ENCODE data around the gene ICOS.
A peak's percentile ranks its signal among the peaks of the same experiment; 100 is the strongest.
"Not testable (repeated sequence)": the region's sequence is repeated elsewhere in the genome, so short reads cannot be mapped to it uniquely, and the experiment has no call there.

Gene ICOS

GRCh38 chr2:203936949-203937348 lies 386 bp downstream of the ICOS start:
- no peak overlapping the region for H3K9ac ChIP-seq (ENCODE audit: low read depth in 1 of 2, low read length in 2 of 2)
- H3K36me3 ChIP-seq (ENCODE audit: control insufficient read depth in 1 of 2, insufficient read depth in 2 of 2, low read length in 2 of 2) = no peaks in the 10 kb centered on the region
- no peaks in the 10 kb centered on the region for H3K9me3 ChIP-seq (ENCODE audit: control insufficient read depth in 1 of 2, low read length in 2 of 2)
- peak overlapping the region; percentile 4 to 23 for H3K4me3 ChIP-seq (ENCODE audit: low read depth in 1 of 2, low read length in 2 of 2)
- no peaks in the 10 kb centered on the region for H3K27me3 ChIP-seq (ENCODE audit: control insufficient read depth in 1 of 2, insufficient read depth in 2 of 2, low read length in 2 of 2)
- no peaks in the 10 kb centered on the region for H3K4me1 ChIP-seq (ENCODE audit: control insufficient read depth in 1 of 2, insufficient read depth in 2 of 2, low read length in 2 of 2)
- H3K27ac ChIP-seq (ENCODE audit: low read depth, low read length) = no peak overlapping the region

GRCh38 chr2:203937788-203938187 lies 1.2 kb downstream of the ICOS start:
- Histone ChIP-seq H3K36me3 (ENCODE audit: control insufficient read depth in 1 of 2, insufficient read depth in 2 of 2, low read length in 2 of 2) (no peaks in the 10 kb centered on the region), H3K4me1 (ENCODE audit: control insufficient read depth in 1 of 2, insufficient read depth in 2 of 2, low read length in 2 of 2) (no peaks in the 10 kb centered on the region), H3K4me3 (ENCODE audit: low read depth in 1 of 2, low read length in 2 of 2) (peak overlapping the region; percentile 27 to 53), H3K27me3 (ENCODE audit: control insufficient read depth in 1 of 2, insufficient read depth in 2 of 2, low read length in 2 of 2) (no peaks in the 10 kb centered on the region), H3K9ac (ENCODE audit: low read depth in 1 of 2, low read length in 2 of 2) (peak overlapping the region in 1 of 2 donors; percentile 6), H3K9me3 (ENCODE audit: control insufficient read depth in 1 of 2, low read length in 2 of 2) (no peaks in the 10 kb centered on the region), H3K27ac (ENCODE audit: low read depth, low read length) (no peak overlapping the region)

- Histone ChIP-seq H3K27ac (ENCODE audit: low read depth, low read length) (no peak overlapping the region), H3K9me3 (ENCODE audit: control insufficient read depth in 1 of 2, low read length in 2 of 2) (no peaks in the 10 kb centered on the region), H3K4me1 (ENCODE audit: control insufficient read depth in 1 of 2, insufficient read depth in 2 of 2, low read length in 2 of 2) (no peaks in the 10 kb centered on the region), H3K27me3 (ENCODE audit: control insufficient read depth in 1 of 2, insufficient read depth in 2 of 2, low read length in 2 of 2) (no peaks in the 10 kb centered on the region), H3K4me3 (ENCODE audit: low read depth in 1 of 2, low read length in 2 of 2) (peak overlapping the region in 1 of 2 donors; percentile 9), H3K36me3 (ENCODE audit: control insufficient read depth in 1 of 2, insufficient read depth in 2 of 2, low read length in 2 of 2) (no peaks in the 10 kb centered on the region), H3K9ac (ENCODE audit: low read depth in 1 of 2, low read length in 2 of 2) (no peak overlapping the region)
These were observed 3.5 kb downstream of the ICOS start for GRCh38 chr2:203940039-203940438.

- not testable (repeated sequence) for H3K9ac ChIP-seq (ENCODE audit: low read depth in 1 of 2, low read length in 2 of 2); H3K4me1 ChIP-seq (ENCODE audit: control insufficient read depth in 1 of 2, insufficient read depth in 2 of 2, low read length in 2 of 2); H3K4me3 ChIP-seq (ENCODE audit: low read depth in 1 of 2, low read length in 2 of 2); H3K36me3 ChIP-seq (ENCODE audit: control insufficient read depth in 1 of 2, insufficient read depth in 2 of 2, low read length in 2 of 2); H3K9me3 ChIP-seq (ENCODE audit: control insufficient read depth in 1 of 2, low read length in 2 of 2); H3K27ac ChIP-seq (ENCODE audit: low read depth, low read length); H3K27me3 ChIP-seq (ENCODE audit: control insufficient read depth in 1 of 2, insufficient read depth in 2 of 2, low read length in 2 of 2)
These were observed 7.2 kb downstream of the ICOS start for GRCh38 chr2:203943493-203944382.

- H3K4me1 ChIP-seq (ENCODE audit: control insufficient read depth in 1 of 2, insufficient read depth in 2 of 2, low read length in 2 of 2) = no peaks in the 10 kb centered on the region
- no peak overlapping the region for H3K9ac ChIP-seq (ENCODE audit: low read depth in 1 of 2, low read length in 2 of 2)
- no peak overlapping the region for H3K4me3 ChIP-seq (ENCODE audit: low read depth in 1 of 2, low read length in 2 of 2)
- no peaks in the 10 kb centered on the region for H3K36me3 ChIP-seq (ENCODE audit: control insufficient read depth in 1 of 2, insufficient read depth in 2 of 2, low read length in 2 of 2)
- no peaks in the 10 kb centered on the region for H3K27me3 ChIP-seq (ENCODE audit: control insufficient read depth in 1 of 2, insufficient read depth in 2 of 2, low read length in 2 of 2)
- no peak overlapping the region for H3K27ac ChIP-seq (ENCODE audit: low read depth, low read length)
- no peaks in the 10 kb centered on the region for H3K9me3 ChIP-seq (ENCODE audit: control insufficient read depth in 1 of 2, low read length in 2 of 2)
These were observed 12.2 kb downstream of the ICOS start for GRCh38 chr2:203948733-203949132.

- no peaks in the 10 kb centered on the region for H3K4me1 ChIP-seq (ENCODE audit: control insufficient read depth in 1 of 2, insufficient read depth in 2 of 2, low read length in 2 of 2)
- no peak overlapping the region for H3K4me3 ChIP-seq (ENCODE audit: low read depth in 1 of 2, low read length in 2 of 2)
- H3K9ac ChIP-seq (ENCODE audit: low read depth in 1 of 2, low read length in 2 of 2) = no peak overlapping the region
- no peak overlapping the region for H3K27ac ChIP-seq (ENCODE audit: low read depth, low read length)
- H3K27me3 ChIP-seq (ENCODE audit: control insufficient read depth in 1 of 2, insufficient read depth in 2 of 2, low read length in 2 of 2) = no peaks in the 10 kb centered on the region
- no peaks in the 10 kb centered on the region for H3K36me3 ChIP-seq (ENCODE audit: control insufficient read depth in 1 of 2, insufficient read depth in 2 of 2, low read length in 2 of 2)
- H3K9me3 ChIP-seq (ENCODE audit: control insufficient read depth in 1 of 2, low read length in 2 of 2) = no peaks in the 10 kb centered on the region
These were observed 12.7 kb downstream of the ICOS start for GRCh38 chr2:203949228-203949627.

GRCh38 chr2:203951366-203951902 lies 14.9 kb downstream of the ICOS start:
- Histone ChIP-seq H3K27ac (ENCODE audit: low read depth, low read length) (no peak overlapping the region), H3K27me3 (ENCODE audit: control insufficient read depth in 1 of 2, insufficient read depth in 2 of 2, low read length in 2 of 2) (no peaks in the 10 kb centered on the region), H3K4me1 (ENCODE audit: control insufficient read depth in 1 of 2, insufficient read depth in 2 of 2, low read length in 2 of 2) (no peaks in the 10 kb centered on the region), H3K4me3 (ENCODE audit: low read depth in 1 of 2, low read length in 2 of 2) (no peak overlapping the region), H3K9me3 (ENCODE audit: control insufficient read depth in 1 of 2, low read length in 2 of 2) (no peaks in the 10 kb centered on the region), H3K36me3 (ENCODE audit: control insufficient read depth in 1 of 2, insufficient read depth in 2 of 2, low read length in 2 of 2) (no peaks in the 10 kb centered on the region), H3K9ac (ENCODE audit: low read depth in 1 of 2, low read length in 2 of 2) (no peak overlapping the region)

GRCh38 chr2:203959265-203959664 lies 22.7 kb downstream of the ICOS start:
- Histone ChIP-seq H3K36me3 (ENCODE audit: control insufficient read depth in 1 of 2, insufficient read depth in 2 of 2, low read length in 2 of 2) (no peaks in the 10 kb centered on the region), H3K9ac (ENCODE audit: low read depth in 1 of 2, low read length in 2 of 2) (no peak overlapping the region), H3K27ac (ENCODE audit: low read depth, low read length) (no peak overlapping the region), H3K4me3 (ENCODE audit: low read depth in 1 of 2, low read length in 2 of 2) (no peak overlapping the region), H3K4me1 (ENCODE audit: control insufficient read depth in 1 of 2, insufficient read depth in 2 of 2, low read length in 2 of 2) (no peaks in the 10 kb centered on the region), H3K27me3 (ENCODE audit: control insufficient read depth in 1 of 2, insufficient read depth in 2 of 2, low read length in 2 of 2) (no peaks in the 10 kb centered on the region), H3K9me3 (ENCODE audit: control insufficient read depth in 1 of 2, low read length in 2 of 2) (no peaks in the 10 kb centered on the region)

GRCh38 chr2:203959672-203960071 lies 23.1 kb downstream of the ICOS start:
- H3K9ac ChIP-seq (ENCODE audit: low read depth in 1 of 2, low read length in 2 of 2) = no peak overlapping the region
- no peaks in the 10 kb centered on the region for H3K36me3 ChIP-seq (ENCODE audit: control insufficient read depth in 1 of 2, insufficient read depth in 2 of 2, low read length in 2 of 2)
- H3K4me3 ChIP-seq (ENCODE audit: low read depth in 1 of 2, low read length in 2 of 2) = no peak overlapping the region
- no peaks in the 10 kb centered on the region for H3K9me3 ChIP-seq (ENCODE audit: control insufficient read depth in 1 of 2, low read length in 2 of 2)
- no peak overlapping the region for H3K27ac ChIP-seq (ENCODE audit: low read depth, low read length)
- H3K27me3 ChIP-seq (ENCODE audit: control insufficient read depth in 1 of 2, insufficient read depth in 2 of 2, low read length in 2 of 2) = no peaks in the 10 kb centered on the region
- no peaks in the 10 kb centered on the region for H3K4me1 ChIP-seq (ENCODE audit: control insufficient read depth in 1 of 2, insufficient read depth in 2 of 2, low read length in 2 of 2)

- Histone ChIP-seq H3K36me3 (ENCODE audit: control insufficient read depth in 1 of 2, insufficient read depth in 2 of 2, low read length in 2 of 2) (no peaks in the 10 kb centered on the region), H3K9me3 (ENCODE audit: control insufficient read depth in 1 of 2, low read length in 2 of 2) (no peaks in the 10 kb centered on the region), H3K9ac (ENCODE audit: low read depth in 1 of 2, low read length in 2 of 2) (no peak overlapping the region), H3K27me3 (ENCODE audit: control insufficient read depth in 1 of 2, insufficient read depth in 2 of 2, low read length in 2 of 2) (no peaks in the 10 kb centered on the region), H3K4me1 (ENCODE audit: control insufficient read depth in 1 of 2, insufficient read depth in 2 of 2, low read length in 2 of 2) (no peaks in the 10 kb centered on the region), H3K27ac (ENCODE audit: low read depth, low read length) (no peak overlapping the region), H3K4me3 (ENCODE audit: low read depth in 1 of 2, low read length in 2 of 2) (no peak overlapping the region)
These were observed 24.2 kb downstream of the ICOS start for GRCh38 chr2:203960811-203961210.
